Measurements from ENCODE around the gene CLDN19.

GRCh38 chr1:42779725-42780124 lies 39.7 kb upstream of the CLDN19 start:
- TF ChIP-seq CTCF (IDR thresholded peaks at IDR 0.05) (no peak), ZFX (IDR thresholded peaks at IDR 0.05; ENCODE audit: borderline replicate concordance) (no peak)
